KMS-11 (cell line): ENCODE results near the gene RASGRF2.

ENCODE experiments used
- H2AFZ ChIP-seq: fragments of 200-600 bp; sonication (generic); 2 replicates; pipeline ENCODE4 v1.6.1; 2016; ENCODE audit warnings: antibody characterized with exemption, mixed run types, low read depth
- H3K27ac ChIP-seq: fragments of 200-600 bp; sonication (generic); 2 replicates; pipeline ENCODE4 v1.6.1; 2016; ENCODE audit warnings: mild to moderate bottlenecking, mixed run types
- H3K27me3 ChIP-seq: fragments of 200-600 bp; sonication (generic); 2 replicates; pipeline ENCODE4 v1.6.1; 2017; ENCODE audit warnings: mild to moderate bottlenecking, low read depth, mixed run types, moderate library complexity; ENCODE audit not compliant: insufficient read depth
- H3K36me3 ChIP-seq: fragments of 200-600 bp; sonication (generic); 2 replicates; pipeline ENCODE4 v1.6.1; 2017; ENCODE audit warnings: mild to moderate bottlenecking, mixed run types; ENCODE audit not compliant: insufficient read depth
- H3K4me1 ChIP-seq: fragments of 200-600 bp; sonication (generic); 2 replicates; pipeline ENCODE4 v1.6.1; 2016; ENCODE audit warnings: mild to moderate bottlenecking, low read depth, mixed run types; ENCODE audit not compliant: poor library complexity, severe bottlenecking
- H3K4me2 ChIP-seq: fragments of 200-600 bp; sonication (generic); 2 replicates; pipeline ENCODE4 v1.7.0; 2016; ENCODE audit warnings: mild to moderate bottlenecking, mixed run types
- H3K4me3 ChIP-seq: fragments of 200-600 bp; sonication (generic); IDR thresholded peaks from 2 replicates; pipeline ENCODE4 v1.6.1; 2017; ENCODE audit warnings: low read depth, low read length, mixed read lengths; ENCODE audit not compliant: insufficient read depth
- H3K79me2 ChIP-seq: fragments of 200-600 bp; sonication (generic); 2 replicates; pipeline ENCODE4 v1.6.1; 2016; ENCODE audit warnings: low read depth, mixed run types; ENCODE audit not compliant: insufficient read depth
- H3K9ac ChIP-seq: fragments of 200-600 bp; sonication (generic); 2 replicates; pipeline ENCODE4 v1.6.1; 2016; ENCODE audit warnings: mild to moderate bottlenecking, mixed run types
- H4K20me1 ChIP-seq: fragments of 200-600 bp; sonication (generic); 2 replicates; pipeline ENCODE4 v1.6.1; 2016; ENCODE audit warnings: mild to moderate bottlenecking, mixed run types; ENCODE audit not compliant: insufficient read depth
- CTCF ChIP-seq: fragments of 200-600 bp; sonication (generic); conservative IDR thresholded peaks from 2 replicates; pipeline ENCODE4 v1.6.1; 2017; ENCODE audit warnings: low read depth, mild to moderate bottlenecking, antibody characterized with exemption, low read length, moderate library complexity, mixed read lengths

RASGRF2 gene

GRCh38 chr5:81205058-81205457 is 244.9 kb downstream of the RASGRF2 start:
- Histone ChIP-seq H4K20me1 (no peaks in the 10 kb centered on the region), H3K4me2 (no peak overlapping the region), H3K9ac (no peak overlapping the region), H3K27me3 (no peaks in the 10 kb centered on the region), H3K79me2 (no peaks in the 10 kb centered on the region), H3K4me3 (no peak overlapping the region), H3K27ac (no peak overlapping the region), H2AFZ (no peak overlapping the region), H3K4me1 (no peaks in the 10 kb centered on the region), H3K36me3 (no peaks in the 10 kb centered on the region)
- TF ChIP-seq CTCF: no peak

GRCh38 chr5:81207009-81207408 is 246.8 kb downstream of the RASGRF2 start:
- H3K79me2 ChIP-seq: no peaks in the 10 kb centered on the region
- no peak overlapping the region for H2AFZ ChIP-seq
- no peaks in the 10 kb centered on the region for H3K4me1 ChIP-seq
- H3K27ac ChIP-seq: no peak overlapping the region
- no peak overlapping the region for H3K4me3 ChIP-seq
- H3K27me3 ChIP-seq: no peaks in the 10 kb centered on the region
- no peaks in the 10 kb centered on the region for H4K20me1 ChIP-seq
- H3K9ac ChIP-seq: no peak overlapping the region
- TF ChIP-seq CTCF: no peak
- H3K4me2 ChIP-seq: no peak overlapping the region
- H3K36me3 ChIP-seq: no peaks in the 10 kb centered on the region

GRCh38 chr5:81208904-81209303 is 248.7 kb downstream of the RASGRF2 start:
- Histone ChIP-seq H4K20me1 (no peaks in the 10 kb centered on the region), H2AFZ (no peak overlapping the region), H3K79me2 (no peaks in the 10 kb centered on the region), H3K9ac (no peak overlapping the region), H3K36me3 (no peaks in the 10 kb centered on the region), H3K4me1 (no peaks in the 10 kb centered on the region), H3K4me2 (no peak overlapping the region), H3K27me3 (no peaks in the 10 kb centered on the region), H3K4me3 (no peak overlapping the region), H3K27ac (no peak overlapping the region)
- TF ChIP-seq CTCF: no peak

GRCh38 chr5:81209386-81209785 is 249.2 kb downstream of the RASGRF2 start:
- TF ChIP-seq CTCF: no peak
- Histone ChIP-seq H4K20me1 (no peaks in the 10 kb centered on the region), H3K9ac (no peak overlapping the region), H3K36me3 (no peaks in the 10 kb centered on the region), H3K4me3 (no peak overlapping the region), H3K27me3 (no peaks in the 10 kb centered on the region), H3K4me1 (no peaks in the 10 kb centered on the region), H3K4me2 (no peak overlapping the region), H2AFZ (no peak overlapping the region), H3K27ac (no peak overlapping the region), H3K79me2 (no peaks in the 10 kb centered on the region)
